CD14-positive monocyte (primary cell): Measurements from ENCODE around the gene TBC1D4. TPM values are rescaled to one million over a fixed set of nuclear protein-coding genes. Genes with fewer than 3 reads are reported as not detected.

ENCODE experiments used
- DNase-seq, 3 donors: peaks; one replicate each; pipeline ENCODE4 v3.0.0-alpha.2; 2011 to 2022
- H2AFZ ChIP-seq: 2 replicates; pipeline ENCODE4 v1.6.0; 2012; ENCODE audit warnings: mild to moderate bottlenecking, low read depth, low read length, inconsistent platforms; ENCODE audit not compliant: insufficient read depth, poor library complexity, severe bottlenecking
- H3K27ac ChIP-seq, 2 donors: 1 replicate in 1 of 2; 2 replicates in 1 of 2; pipeline ENCODE4 v1.5.1; 2012 to 2013; ENCODE audit warnings: low read length in 2 of 2, control low read depth in 1 of 2, inconsistent platforms in 1 of 2, low read depth in 1 of 2, mild to moderate bottlenecking in 1 of 2
- H3K27me3 ChIP-seq, 2 donors: one replicate each; pipeline versions ENCODE4 v1.6.0 to v1.6.1; 2011 to 2013; ENCODE audit warnings: low read length in 2 of 2; ENCODE audit not compliant: control insufficient read depth in 2 of 2, insufficient read depth in 2 of 2
- H3K36me3 ChIP-seq, 2 donors: replicated peaks in 1 of 2; 1 replicate in 1 of 2; 2 replicates in 1 of 2; pipeline versions ENCODE4 v1.5.1 to v1.6.1; 2012 to 2013; ENCODE audit warnings: low read length in 2 of 2, control low read depth in 1 of 2, inconsistent platforms in 1 of 2, mild to moderate bottlenecking in 1 of 2; ENCODE audit not compliant: insufficient read depth in 2 of 2, control insufficient read depth in 1 of 2
- H3K4me1 ChIP-seq, 2 donors: 1 replicate in 1 of 2; 2 replicates in 1 of 2; pipeline versions ENCODE4 v1.5.1 to v1.6.1; 2012 to 2013; ENCODE audit warnings: low read length in 2 of 2, control low read depth in 1 of 2, inconsistent platforms in 1 of 2, mild to moderate bottlenecking in 1 of 2, moderate library complexity in 1 of 2; ENCODE audit not compliant: insufficient read depth in 2 of 2, control insufficient read depth in 1 of 2
- H3K4me2 ChIP-seq: replicated peaks from 2 replicates; pipeline ENCODE3; 2012; ENCODE audit warnings: low read length, moderate library complexity, mild to moderate bottlenecking; ENCODE audit not compliant: poor library complexity, severe bottlenecking; ENCODE audit errors: extremely low read depth
- H3K4me3 ChIP-seq, 3 experiments: fragments of 200-600 bp in 1 of 3; sonication (generic) in 1 of 3; replicated peaks in 1 of 3; 1 replicate in 2 of 3; 2 replicates in 1 of 3; pipeline ENCODE4 v1.5.1; 2011 to 2013; ENCODE audit warnings: low read length in 3 of 3, mild to moderate bottlenecking in 3 of 3, control low read depth in 2 of 3, low read depth in 2 of 3, inconsistent platforms in 1 of 3, moderate library complexity in 1 of 3
- H3K79me2 ChIP-seq: 2 replicates; pipeline ENCODE4 v1.6.0; 2012; ENCODE audit warnings: mild to moderate bottlenecking, control low read depth, inconsistent platforms, low read length, moderate library complexity; ENCODE audit not compliant: insufficient read depth
- H3K9ac ChIP-seq: 2 replicates; pipeline ENCODE4 v1.6.0; 2017; ENCODE audit warnings: low read length, mild to moderate bottlenecking; ENCODE audit not compliant: insufficient read depth, poor library complexity, severe bottlenecking
- H3K9me3 ChIP-seq, 2 donors: replicated peaks in 1 of 2; 1 replicate in 1 of 2; 2 replicates in 1 of 2; pipeline versions ENCODE4 v1.5.1 to v1.6.1; 2012 to 2013; ENCODE audit warnings: low read length in 2 of 2, control low read depth in 1 of 2; ENCODE audit not compliant: control insufficient read depth in 1 of 2, insufficient read depth in 1 of 2
- H4K20me1 ChIP-seq: 2 replicates; pipeline ENCODE4 v1.6.0; 2012; ENCODE audit warnings: mild to moderate bottlenecking, low read length, control low read depth, moderate library complexity; ENCODE audit not compliant: insufficient read depth
- H3K27ac Mint-ChIP-seq, 7 donors: one replicate each; pipeline ENCODE4 v1.8.0; 2020; ENCODE audit warnings: mild to moderate bottlenecking in 7 of 7, mixed read lengths in 7 of 7, moderate library complexity in 6 of 7, inconsistent platforms in 2 of 7
- H3K27me3 Mint-ChIP-seq, 3 donors: one replicate each; pipeline ENCODE4 v1.8.0; 2021 to 2022; ENCODE audit warnings: low read depth in 3 of 3, mild to moderate bottlenecking in 3 of 3, mixed read lengths in 3 of 3, moderate library complexity in 3 of 3, inconsistent platforms in 1 of 3
- H3K36me3 Mint-ChIP-seq, 2 donors: one replicate each; pipeline ENCODE4 v1.8.0; 2020; ENCODE audit warnings: mixed read lengths in 2 of 2, inconsistent platforms in 1 of 2, mild to moderate bottlenecking in 1 of 2
- H3K4me1 Mint-ChIP-seq: one replicate; pipeline ENCODE4 v1.8.0; 2020; ENCODE audit warnings: mild to moderate bottlenecking, mixed read lengths
- H3K4me3 Mint-ChIP-seq, 2 donors: one replicate each; pipeline ENCODE4 v1.8.0; 2020; ENCODE audit warnings: mild to moderate bottlenecking in 2 of 2, mixed read lengths in 2 of 2, moderate library complexity in 1 of 2
- H3K9me3 Mint-ChIP-seq, 7 donors: one replicate each; pipeline ENCODE4 v1.8.0; 2020 to 2022; ENCODE audit warnings: mixed read lengths in 7 of 7, mild to moderate bottlenecking in 6 of 7, moderate library complexity in 6 of 7, inconsistent platforms in 2 of 7
- WGBS: methylation state at CpG from one replicate; pipeline ENCODE4 v1.1.5; 2013; ENCODE audit warnings: missing lambda C conversion rate; ENCODE audit not compliant: insufficient coverage; 5-methylcytosine and 5-hydroxymethylcytosine counted together
- intact Hi-C, 2 donors: fragments of 100-400 bp; cut with micrococcal nuclease; formaldehyde crosslinking; loops; one replicate each; pipeline versions ENCODE4 v1.15.0 to v1.15.1; 2023
- polyA plus RNA-seq, 3 donors: library from polyadenylated mRNA; depleted of rRNA in 1 of 3; unstranded in 2 of 3; stranded (reverse) in 1 of 3; fragments of 300-500 nt in 2 of 3; fragments of >200 nt in 1 of 3; fragmentation: Illumina TruSeq in 2 of 3; gene quantifications; 1 replicate in 2 of 3; 2 replicates in 1 of 3; pipeline ENCODE4 v1.2.3, GENCODE V29; 2012 to 2021
- TF ChIP-seq, protein P1 (sequence below): fragments of 200-600 bp; IDR thresholded peaks from one replicate; pipeline ENCODE4 v1.8.0; 2022; ENCODE audit warnings: antibody characterized with exemption, mild to moderate bottlenecking

TBC1D4 gene
- polyA plus RNA-seq, 3 donors = 2.0 to 6.7 (median 2.5) TPM

DNA sequence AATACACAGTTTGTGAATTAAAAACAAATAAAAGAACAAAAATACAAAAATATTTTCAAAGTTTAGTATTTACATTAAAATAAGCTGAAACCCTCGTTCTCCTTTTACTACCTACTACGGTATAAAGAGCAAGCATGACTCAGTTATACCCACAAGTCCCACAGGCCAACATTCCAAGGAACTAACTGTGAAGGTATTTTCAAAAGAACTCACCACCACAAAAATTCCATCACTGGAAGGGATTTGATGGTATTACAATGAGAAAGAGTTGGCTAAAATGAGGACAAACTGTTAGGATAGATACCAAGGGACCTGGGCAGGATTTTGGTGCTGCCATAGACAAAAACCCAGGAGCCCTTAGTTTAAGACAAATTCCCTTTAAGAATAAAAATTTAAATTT, 122.7 kb downstream of the TBC1D4 start:
- no peak overlapping the region for H3K4me2 ChIP-seq
- no peaks in the 10 kb centered on the region for H3K79me2 ChIP-seq
- H3K9ac ChIP-seq = no peak overlapping the region
- Mint-ChIP-seq H3K27me3 (peaks cover 0 to 3% (median 1%) of the 10 kb centered on the region in 3 donors), H3K4me3 (no peak overlapping the region), H3K4me1 (no peaks in the 10 kb centered on the region), H3K36me3 (no peaks in the 10 kb centered on the region), H3K27ac (no peak overlapping the region), H3K9me3 (no peaks in the 10 kb centered on the region)
- H3K27me3 ChIP-seq = no peaks in the 10 kb centered on the region
- DNase-seq = no peak
- intact Hi-C loops = no loop called here
- no peaks in the 10 kb centered on the region for H3K9me3 ChIP-seq
- TF ChIP-seq, protein P1, sequence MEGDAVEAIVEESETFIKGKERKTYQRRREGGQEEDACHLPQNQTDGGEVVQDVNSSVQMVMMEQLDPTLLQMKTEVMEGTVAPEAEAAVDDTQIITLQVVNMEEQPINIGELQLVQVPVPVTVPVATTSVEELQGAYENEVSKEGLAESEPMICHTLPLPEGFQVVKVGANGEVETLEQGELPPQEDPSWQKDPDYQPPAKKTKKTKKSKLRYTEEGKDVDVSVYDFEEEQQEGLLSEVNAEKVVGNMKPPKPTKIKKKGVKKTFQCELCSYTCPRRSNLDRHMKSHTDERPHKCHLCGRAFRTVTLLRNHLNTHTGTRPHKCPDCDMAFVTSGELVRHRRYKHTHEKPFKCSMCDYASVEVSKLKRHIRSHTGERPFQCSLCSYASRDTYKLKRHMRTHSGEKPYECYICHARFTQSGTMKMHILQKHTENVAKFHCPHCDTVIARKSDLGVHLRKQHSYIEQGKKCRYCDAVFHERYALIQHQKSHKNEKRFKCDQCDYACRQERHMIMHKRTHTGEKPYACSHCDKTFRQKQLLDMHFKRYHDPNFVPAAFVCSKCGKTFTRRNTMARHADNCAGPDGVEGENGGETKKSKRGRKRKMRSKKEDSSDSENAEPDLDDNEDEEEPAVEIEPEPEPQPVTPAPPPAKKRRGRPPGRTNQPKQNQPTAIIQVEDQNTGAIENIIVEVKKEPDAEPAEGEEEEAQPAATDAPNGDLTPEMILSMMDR = no peak
- no peaks in the 10 kb centered on the region for H3K4me1 ChIP-seq
- no peaks in the 10 kb centered on the region for H3K36me3 ChIP-seq
- no peak overlapping the region for H2AFZ ChIP-seq
- no peak overlapping the region for H3K27ac ChIP-seq
- no peaks in the 10 kb centered on the region for H4K20me1 ChIP-seq
- WGBS = 80% methylated on average over 1 of the region's 2 CpGs
- no peak overlapping the region for H3K4me3 ChIP-seq

DNA sequence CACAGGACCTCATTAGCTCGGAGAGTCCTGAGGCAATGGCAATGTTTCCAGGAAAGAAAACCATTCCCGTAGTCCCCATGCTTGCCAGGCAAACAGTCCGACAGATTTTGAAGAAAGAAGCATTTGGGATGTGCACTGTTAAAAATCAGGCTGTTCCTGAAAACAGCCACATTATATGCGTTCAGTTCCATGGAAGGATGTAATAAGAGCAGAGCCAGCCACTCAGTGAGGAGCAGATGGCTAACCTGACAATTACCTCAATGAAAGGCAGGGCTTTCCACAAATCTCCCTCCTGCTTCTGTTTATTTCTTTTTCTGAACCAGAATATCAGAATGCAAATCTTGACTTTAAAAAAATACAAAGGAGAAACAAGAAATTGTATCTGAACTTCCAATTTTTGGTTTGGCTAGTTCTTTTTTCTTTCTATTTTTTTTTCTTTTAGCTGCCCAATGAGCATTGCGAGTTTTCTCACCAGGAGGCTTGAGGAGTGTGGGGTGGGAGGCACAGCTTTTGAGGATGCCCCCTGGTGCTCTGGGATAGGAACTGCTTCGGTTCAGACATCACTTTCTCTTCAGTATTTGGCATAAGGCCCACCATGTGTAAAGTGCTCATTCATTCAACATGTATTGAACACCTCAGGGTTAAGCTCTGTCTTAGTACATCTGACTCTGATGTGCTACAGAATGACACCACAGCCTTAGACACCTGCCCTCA, 124.2 kb downstream of the TBC1D4 start:
- Mint-ChIP-seq H3K4me1 (no peaks in the 10 kb centered on the region), H3K9me3 (no peaks in the 10 kb centered on the region), H3K27me3 (peaks cover 0 to 2% (median 1%) of the 10 kb centered on the region in 3 donors), H3K4me3 (no peak overlapping the region), H3K27ac (peak overlapping the region in 1 of 7 donors; percentile 2), H3K36me3 (no peaks in the 10 kb centered on the region)
- Histone ChIP-seq H3K4me1 (no peaks in the 10 kb centered on the region), H3K4me3 (no peak overlapping the region), H2AFZ (no peak overlapping the region), H3K9me3 (no peaks in the 10 kb centered on the region), H3K27me3 (no peaks in the 10 kb centered on the region), H3K79me2 (no peaks in the 10 kb centered on the region), H4K20me1 (no peaks in the 10 kb centered on the region), H3K27ac (no peak overlapping the region), H3K9ac (no peak overlapping the region), H3K4me2 (no peak overlapping the region), H3K36me3 (no peaks in the 10 kb centered on the region)
- TF ChIP-seq, protein P1 = peak; percentile 69
- intact Hi-C loops = no loop called here
- WGBS = 100% methylated on average over 3 of the region's 6 CpGs
- peak in 2 of 3 donors; percentile 6 to 23 for DNase-seq
